Stimulated activated CD4-positive, alpha-beta T cell treated with anti-CD3 and anti-CD28 coated beads, Interleukin-4, amount 100 ng/mL, for 1 hour (primary cell): ENCODE measurements around the gene PSAP.
"Not testable (repeated sequence)": the region's sequence is repeated elsewhere in the genome, so short reads cannot be mapped to it uniquely, and the experiment has no call there.

ENCODE experiments used
- DNase-seq: peaks from one replicate; pipeline ENCODE4 v3.0.0-alpha.2; 2020

The PSAP gene

GRCh38 chr10:71873582-71874211 lies 22.6 kb upstream of the PSAP start:
- no peak for DNase-seq

DNA sequence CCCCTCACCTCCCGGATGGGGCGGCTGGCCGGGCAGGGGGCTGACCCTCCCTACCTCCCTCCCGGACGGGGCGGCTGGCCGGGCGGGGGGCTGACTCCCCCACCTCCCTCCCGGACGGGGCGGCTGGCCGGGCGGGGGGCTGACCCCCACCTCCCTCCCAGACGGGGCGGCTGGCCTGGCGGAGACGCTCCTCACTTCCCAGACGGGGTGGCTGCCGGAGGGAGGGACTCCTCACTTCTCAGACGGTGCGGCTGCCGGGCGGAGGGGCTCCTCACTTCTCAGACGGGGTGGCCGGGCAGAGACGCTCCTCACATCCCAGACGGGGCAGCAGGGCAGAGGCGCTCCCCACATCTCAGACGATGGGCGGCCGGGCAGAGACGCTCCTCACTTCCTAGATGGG lies 18.6 kb upstream of the PSAP start:
- DNase-seq, result not testable (repeated sequence)

DNA sequence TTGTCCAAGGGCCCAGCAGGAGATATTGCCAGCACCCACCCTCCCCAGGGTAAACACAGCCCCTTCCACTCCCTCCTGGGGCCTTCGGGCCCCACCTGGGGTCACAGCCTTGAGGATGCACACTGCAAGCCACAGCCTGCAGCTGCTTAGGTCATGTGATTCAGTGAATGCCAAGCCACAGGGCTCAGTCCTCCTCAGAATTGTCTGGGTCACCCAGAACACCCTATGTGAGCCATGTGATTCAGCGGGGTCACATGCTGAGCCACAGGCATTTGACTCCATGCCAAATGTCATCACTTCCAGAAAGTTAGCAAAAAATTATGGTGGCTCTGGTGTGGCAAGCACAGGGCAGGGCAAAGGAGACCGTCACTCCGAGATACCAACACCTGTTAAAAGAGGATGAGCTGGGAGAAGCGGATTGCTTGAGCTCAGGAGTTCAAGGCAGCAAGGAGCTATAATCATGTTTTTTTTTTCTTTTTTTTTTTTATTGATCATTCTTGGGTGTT lies 17.2 kb upstream of the PSAP start:
- no peak for DNase-seq

GRCh38 chr10:71865561-71866041 lies 14.6 kb upstream of the PSAP start:
- DNase-seq, result no peak

DNA sequence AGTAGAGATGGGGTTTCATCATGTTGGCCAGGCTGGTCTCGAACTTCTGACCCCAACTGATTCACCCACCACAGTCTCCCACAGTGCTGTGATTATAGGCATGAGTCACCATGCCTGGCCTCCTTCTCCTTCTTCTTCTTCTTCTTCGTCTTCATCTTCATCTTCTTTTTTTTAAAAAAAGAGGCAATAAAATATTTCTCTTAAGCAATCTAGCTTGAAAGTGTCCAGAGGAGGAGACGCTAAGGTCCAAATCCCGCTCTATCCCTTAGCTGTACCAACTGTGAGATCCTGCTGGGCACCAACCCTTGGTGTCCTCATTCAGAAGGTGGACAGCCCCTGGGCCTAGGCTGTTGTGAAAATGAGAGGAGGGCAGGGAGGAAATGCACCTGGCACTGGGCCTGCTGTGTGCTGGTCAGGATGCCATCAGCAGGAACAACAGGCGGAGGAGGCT lies 13.9 kb upstream of the PSAP start:
- no peak for DNase-seq

GRCh38 chr10:71863203-71863602 lies 12.2 kb upstream of the PSAP start:
- no peak for DNase-seq

DNA sequence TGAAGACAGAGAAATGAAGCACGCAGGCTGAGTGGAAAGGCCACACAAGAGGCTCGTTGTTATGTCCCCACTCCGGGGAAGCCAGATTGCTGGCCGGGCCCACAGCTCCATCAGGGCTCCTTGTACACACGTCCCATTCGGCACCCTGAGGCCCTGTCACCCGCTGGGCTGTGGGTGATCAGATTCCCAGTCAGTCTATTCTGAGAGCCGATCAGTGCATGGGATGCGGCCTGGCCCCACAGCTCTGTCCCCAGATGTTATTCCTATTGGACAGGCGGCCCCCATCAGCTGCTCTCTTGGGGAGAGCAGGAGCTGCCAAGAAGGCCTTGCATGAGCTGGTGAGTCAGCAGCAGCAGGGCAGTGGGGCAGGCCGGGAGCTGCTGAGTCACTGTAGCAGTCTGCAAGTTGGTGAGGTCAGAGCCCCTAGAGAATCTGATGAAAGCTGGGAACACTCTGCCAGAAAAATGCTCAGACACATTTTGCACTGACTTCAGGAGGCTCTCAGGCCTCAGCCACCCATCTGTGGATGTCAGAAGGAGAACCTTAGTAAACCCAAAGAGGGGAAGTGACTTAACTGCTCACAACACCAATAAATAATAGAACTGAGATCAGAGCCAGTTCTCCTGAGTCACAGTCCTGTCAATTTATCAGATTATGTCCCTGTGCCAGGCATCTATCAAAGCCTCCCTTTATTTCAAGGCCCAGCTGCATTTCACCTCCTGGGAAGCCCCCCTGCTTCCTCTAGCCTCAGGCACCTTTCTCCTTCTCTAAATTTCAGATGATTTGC lies 9.4 kb upstream of the PSAP start:
- DNase-seq, result peak; percentile 42

DNA sequence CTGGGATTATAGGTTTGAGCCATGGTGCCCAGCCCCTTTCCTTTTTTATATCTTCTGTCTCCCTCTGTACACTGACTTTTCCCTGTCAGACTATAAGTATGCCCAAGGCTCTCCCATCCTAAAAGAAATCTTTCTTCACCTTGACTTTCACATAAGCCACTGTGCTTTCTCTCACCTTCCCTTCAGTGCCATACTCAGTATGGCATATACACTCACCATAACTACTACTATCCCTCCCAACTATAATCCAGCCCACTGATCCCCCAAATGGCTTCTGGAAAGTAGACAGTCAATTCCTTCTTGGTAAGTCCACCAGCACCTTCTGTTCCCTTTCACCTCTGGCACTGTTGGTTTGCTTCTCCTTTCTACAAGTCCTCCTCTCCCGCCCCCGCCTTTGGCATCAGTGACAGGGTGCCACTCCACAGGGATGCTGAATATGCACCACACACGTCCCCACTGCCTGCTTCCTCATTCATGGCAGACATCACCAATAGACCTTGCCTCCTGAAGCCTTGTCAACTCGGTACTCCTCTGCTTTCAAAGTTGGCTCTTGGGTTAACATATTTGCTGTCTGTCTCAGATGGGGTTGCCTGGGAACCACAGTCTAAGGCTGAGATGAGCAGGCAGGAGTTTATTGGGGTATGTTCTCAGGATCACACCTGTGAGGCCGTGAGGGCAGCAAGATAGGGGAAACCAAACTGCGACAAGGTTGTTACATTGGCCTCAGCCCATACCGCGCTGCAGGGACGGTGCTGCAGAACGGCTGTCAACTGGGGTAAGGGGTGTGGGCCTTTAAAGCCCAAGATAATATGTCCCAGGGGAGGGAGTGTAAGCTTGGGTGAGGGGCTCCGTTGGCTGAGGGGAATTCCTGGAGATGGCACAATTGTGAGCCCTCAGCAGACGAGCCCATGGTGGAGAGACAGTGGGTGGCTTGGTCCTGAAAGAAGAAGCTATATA lies 7.2 kb upstream of the PSAP start:
- DNase-seq, result no peak

GRCh38 chr10:71856619-71857018 lies 5.6 kb upstream of the PSAP start:
- no peak for DNase-seq

- DNase-seq, result no peak
Observed at GRCh38 chr10:71854031-71854430, 3.0 kb upstream of the PSAP start.

DNA sequence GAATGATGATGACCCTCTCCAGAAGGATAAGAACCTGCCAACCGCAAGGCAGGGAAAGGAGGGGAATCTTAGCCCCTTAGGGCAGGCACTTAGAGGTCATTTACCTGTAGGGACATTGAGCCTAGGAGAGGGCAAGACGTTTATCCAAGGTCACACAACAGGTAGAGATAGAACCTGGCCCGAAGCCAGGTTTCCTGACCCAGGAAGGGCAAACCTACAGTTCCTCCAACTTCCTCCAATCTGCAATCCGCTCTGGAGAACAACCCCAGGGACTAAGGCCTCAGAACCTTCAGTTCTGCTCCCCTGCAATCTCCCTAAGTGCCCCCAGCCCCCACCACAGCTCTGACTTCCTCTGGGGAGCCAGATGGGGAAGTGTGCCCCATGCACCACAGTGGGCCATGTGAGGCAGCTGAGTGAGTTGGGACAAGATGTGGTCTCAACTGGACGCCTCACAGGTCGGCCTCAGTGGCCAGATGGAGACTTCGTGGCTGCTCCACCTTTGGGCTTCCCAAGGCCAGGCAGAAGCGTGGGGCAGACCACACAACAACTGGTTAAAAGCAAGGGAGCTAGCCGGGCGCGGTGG lies 1.4 kb upstream of the PSAP start:
- no peak for DNase-seq

- DNase-seq, result not testable (repeated sequence)
Observed at GRCh38 chr10:71851465-71852095, 529 bp upstream of the PSAP start.

DNA sequence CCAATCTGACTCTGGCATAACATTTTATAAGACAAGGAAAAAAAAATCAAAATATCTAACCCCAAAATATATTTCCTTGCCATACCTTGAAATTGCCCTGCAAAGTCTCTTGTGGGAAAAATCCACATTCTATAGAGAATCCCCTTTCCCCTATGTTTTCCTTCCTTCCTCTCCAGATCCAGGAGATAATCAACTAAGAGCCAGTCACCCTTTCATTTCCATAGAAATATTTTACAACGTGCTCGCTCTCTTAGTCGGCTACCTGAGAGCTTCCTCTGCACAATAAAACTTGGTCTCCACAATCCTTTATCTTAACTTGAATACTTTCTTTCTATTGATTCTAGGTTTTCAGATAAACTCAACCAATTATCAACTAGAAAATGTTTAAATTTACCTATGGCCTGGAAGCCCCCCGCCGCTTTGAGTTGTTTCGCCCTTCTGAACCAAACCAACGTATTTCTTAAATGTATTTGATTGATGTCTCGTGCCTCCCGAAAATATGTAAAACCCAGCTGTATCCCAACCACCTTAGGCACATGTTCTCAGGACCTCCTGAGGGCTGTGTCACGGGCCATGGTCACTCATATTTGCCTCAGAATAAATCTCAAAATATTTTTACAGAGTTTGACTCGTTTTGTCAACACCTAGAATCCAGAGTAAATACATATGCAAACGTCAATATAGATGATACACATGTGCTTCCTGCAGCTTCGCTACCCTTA lies 869 bp downstream of the PSAP start:
- DNase-seq, result no peak

- no peak for DNase-seq
Observed at GRCh38 chr10:71849461-71849908, 1.6 kb downstream of the PSAP start.

DNA sequence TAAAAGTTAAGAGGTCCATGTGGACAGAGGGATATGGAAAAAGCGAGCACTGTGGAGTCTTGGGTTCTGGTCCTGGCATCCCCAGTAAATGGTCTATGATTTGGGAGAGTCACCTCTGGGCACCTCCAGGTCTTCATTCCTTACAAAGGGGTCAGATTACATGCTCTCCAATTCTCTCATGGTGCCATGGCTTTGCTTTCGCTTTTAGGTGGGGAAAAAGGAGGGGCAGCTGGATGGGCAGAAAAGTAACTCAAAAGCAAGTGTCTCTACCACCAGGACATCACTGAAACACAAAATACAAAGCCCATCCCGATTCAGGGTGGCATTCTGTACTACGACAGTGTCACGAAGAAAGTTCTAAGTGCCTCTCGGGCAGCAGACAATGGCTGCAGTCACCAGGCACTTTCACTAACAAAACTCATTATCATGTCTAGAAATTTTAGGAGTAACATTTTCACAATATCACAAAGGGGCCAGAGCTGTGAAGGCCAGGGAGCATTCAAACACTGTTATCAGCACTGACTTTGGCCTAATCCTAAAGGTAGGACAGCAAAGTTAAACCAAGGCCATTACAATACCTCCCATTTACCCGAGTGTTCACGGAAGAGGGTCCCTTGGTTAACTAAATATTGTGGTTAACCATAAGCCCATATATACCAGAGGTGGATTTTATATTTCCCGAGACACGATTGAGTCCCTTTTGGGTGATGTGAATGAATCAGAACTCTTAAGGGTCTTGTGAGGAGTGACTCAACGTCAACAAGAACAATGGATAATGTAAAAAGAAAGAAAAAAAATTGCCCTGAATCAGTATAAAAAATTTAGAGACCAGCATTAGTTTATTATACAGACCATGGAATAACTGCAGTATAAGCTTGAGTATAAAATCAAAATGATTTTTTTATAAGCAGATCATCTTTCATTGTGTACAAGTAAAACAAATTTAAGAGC lies 2.5 kb downstream of the PSAP start:
- DNase-seq, result no peak

GRCh38 chr10:71847418-71847817 lies 3.6 kb downstream of the PSAP start:
- no peak for DNase-seq

DNA sequence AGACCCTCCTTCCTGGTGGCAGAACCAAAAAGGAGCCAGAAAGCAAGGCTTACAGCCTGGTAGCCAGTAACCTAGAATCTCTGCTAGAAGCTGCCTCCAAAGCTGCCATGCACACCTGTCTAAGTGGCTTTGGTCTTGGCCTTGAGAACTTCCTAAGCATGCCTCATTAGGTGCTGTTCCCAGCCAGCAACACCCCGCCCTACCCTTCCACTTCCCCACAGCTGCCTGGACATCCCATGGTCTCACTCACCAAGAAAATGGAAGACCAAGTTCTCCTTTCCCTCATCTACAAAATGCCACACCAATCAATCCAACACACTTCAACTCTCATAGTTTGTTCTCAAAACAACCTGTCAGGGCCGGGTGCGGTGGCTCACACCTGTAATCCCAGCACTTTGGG lies 4.2 kb downstream of the PSAP start:
- no peak for DNase-seq

GRCh38 chr10:71845410-71846405 lies 5.3 kb downstream of the PSAP start:
- DNase-seq, result no peak

DNA sequence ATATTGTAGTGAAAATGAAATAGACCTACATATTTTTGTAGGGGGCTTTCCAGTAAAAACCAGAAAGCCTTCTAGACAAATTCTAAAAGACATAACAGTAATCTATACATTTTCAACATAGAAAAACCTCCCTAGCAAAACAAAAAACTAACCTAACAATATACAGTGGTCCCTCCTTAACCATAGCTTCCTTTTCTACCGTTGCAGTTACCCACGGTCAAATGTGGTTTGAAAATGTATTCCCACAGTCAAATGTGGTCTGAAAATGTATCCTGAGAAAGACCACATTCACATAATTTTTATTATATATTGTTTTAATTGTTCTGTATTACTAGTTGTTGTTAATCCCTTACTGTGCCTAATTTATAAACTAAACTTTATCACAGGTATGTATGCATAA lies 6.4 kb downstream of the PSAP start:
- DNase-seq, result no peak
